Fibroblast of villous mesenchyme (primary cell): ENCODE results near the gene PPP1R14D. TPM values are rescaled to one million over a fixed set of nuclear protein-coding genes. Genes with fewer than 3 reads are reported as not detected.

Experiments
- DNase-seq: peaks from one replicate; pipeline ENCODE4 v3.0.0-alpha.2; 2010; ENCODE audit warnings: low read depth
- H3K4me3 ChIP-seq: 2 replicates; pipeline ENCODE4 v1.5.1; 2011; ENCODE audit warnings: low read depth, mild to moderate bottlenecking, low read length
- total RNA-seq: library from RNA; depleted of rRNA; stranded (reverse); fragments of >200 nt; gene quantifications from 2 replicates; pipeline ENCODE4 v1.2.3, GENCODE V29; 2012
- TF ChIP-seq, protein P1 (sequence below): IDR thresholded peaks from 2 replicates; pipeline ENCODE4 v1.5.1; 2012; ENCODE audit warnings: low read depth, mild to moderate bottlenecking, low read length; ENCODE audit not compliant: insufficient read depth

PPP1R14D gene
- total RNA-seq, 1 donor = not detected

DNA sequence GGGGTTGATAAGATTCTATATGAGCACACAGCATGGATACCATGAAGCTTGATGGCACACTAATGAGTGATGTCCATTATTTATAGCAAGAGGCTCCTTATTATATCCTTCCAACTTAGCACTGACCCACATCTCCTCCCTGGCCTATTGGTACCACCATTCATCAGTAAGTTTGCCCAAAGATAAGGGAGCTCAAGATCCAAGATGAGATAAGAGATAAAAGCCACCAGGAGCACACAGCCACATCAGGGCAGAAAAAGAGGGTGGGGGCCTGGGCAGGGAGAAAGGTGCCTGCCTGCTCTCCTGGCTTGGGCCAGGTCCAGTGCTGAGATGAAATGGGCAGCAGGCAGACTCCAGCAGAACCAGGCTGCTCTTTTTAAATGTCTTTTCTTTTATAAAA is 4.4 kb upstream of the PPP1R14D start:
- TF ChIP-seq, protein P1, sequence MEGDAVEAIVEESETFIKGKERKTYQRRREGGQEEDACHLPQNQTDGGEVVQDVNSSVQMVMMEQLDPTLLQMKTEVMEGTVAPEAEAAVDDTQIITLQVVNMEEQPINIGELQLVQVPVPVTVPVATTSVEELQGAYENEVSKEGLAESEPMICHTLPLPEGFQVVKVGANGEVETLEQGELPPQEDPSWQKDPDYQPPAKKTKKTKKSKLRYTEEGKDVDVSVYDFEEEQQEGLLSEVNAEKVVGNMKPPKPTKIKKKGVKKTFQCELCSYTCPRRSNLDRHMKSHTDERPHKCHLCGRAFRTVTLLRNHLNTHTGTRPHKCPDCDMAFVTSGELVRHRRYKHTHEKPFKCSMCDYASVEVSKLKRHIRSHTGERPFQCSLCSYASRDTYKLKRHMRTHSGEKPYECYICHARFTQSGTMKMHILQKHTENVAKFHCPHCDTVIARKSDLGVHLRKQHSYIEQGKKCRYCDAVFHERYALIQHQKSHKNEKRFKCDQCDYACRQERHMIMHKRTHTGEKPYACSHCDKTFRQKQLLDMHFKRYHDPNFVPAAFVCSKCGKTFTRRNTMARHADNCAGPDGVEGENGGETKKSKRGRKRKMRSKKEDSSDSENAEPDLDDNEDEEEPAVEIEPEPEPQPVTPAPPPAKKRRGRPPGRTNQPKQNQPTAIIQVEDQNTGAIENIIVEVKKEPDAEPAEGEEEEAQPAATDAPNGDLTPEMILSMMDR = no peak
- H3K4me3 ChIP-seq = no peak overlapping the region

DNA sequence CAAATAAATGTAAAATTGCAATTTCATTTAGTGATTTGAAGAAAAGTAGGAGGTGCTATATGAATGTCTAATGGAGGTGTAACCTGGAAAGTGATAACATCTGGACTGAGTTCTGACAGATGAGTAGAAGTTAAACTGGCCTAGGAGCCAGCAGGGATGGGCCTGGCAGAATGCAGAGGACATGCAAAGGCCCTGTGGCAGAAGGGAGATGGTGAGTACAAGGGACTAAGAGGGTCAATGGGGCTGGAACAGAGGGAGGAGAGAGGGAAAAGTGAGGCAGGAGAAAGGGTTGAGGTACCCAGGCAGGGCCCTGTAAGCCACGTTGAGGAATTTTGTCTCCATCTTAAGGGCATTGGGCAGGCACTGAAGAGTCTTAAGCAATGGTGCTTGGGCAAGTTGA is 3.4 kb upstream of the PPP1R14D start:
- TF ChIP-seq, protein P1 = no peak
- no peak overlapping the region for H3K4me3 ChIP-seq
- no peak for DNase-seq

More for the DNA sequence above, 4.4 kb upstream of the PPP1R14D start:
- no peak for DNase-seq

DNA sequence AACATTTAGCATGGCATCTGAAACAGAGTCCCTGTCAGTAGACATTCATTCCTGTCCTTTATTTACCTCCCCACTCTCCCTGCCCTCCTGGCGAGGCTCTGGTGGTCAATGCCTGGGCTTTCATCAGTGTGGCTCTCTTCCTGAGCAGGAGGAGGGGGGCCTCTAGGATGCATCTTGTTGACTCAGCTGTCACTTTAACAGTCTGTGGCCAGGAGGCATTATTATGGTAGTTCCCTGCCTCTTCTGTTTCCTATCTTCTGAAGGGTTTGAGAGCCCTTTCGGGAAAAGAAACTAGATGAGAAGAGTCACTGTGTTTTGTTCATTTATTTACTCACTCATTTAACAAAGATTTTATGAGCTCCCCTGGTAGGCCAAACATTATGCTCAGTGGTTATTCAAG is 2.4 kb upstream of the PPP1R14D start:
- no peak for DNase-seq
- TF ChIP-seq, protein P1 = no peak
- H3K4me3 ChIP-seq = no peak overlapping the region

DNA sequence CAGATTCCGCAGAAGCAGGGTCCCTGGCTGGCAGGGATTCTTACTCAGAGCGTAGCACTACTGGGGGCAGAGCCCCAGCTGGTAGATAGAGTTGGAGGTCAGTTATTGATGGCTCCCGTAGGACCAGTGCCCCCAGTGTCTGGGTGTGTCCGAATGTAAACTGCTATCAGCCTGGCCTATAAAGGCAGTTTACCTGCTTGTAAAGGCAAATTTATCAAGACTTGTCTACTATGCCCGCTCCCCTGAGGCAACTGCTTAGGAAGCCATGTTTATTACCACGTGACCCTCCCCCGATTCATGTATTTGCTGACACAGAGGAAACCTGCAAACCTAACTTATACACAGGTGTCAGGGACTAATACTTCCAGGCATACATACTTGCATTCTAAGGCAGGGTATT is 607 bp upstream of the PPP1R14D start:
- no peak overlapping the region for H3K4me3 ChIP-seq
- no peak for DNase-seq
- TF ChIP-seq, protein P1 = no peak

DNA sequence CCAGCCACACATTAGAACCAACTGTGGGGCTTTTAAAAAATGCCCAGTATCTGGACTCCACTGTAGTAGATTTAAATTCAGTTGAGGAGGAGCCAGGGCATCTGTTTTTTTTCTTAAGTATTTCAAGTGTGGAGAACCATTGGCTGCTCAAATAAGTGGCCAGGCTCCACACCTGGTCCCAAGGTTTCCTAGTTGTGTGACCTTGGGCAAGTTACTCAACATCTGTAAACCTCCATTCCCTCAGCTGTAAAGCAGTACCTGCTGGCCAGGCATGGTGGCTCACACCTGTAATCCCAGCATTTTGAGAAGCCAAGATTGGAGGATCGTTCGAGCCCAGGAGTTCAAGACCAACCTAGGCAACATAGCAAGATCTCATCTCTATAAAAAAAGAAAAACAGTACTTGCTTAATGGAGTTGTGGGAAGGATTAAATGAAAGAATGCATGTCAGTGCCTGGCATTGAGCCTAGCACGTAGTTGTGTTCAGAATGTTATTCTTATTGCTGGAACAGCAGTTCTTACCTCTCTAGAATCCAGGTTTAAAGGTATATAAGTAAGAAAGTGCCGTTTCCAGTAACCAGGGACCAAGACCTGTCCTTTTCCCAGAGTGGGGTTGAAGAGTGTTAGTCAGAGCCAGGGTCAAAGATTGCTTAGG is 2.0 kb downstream of the PPP1R14D start:
- DNase-seq = no peak
- TF ChIP-seq, protein P1 = no peak
- no peak overlapping the region for H3K4me3 ChIP-seq

DNA sequence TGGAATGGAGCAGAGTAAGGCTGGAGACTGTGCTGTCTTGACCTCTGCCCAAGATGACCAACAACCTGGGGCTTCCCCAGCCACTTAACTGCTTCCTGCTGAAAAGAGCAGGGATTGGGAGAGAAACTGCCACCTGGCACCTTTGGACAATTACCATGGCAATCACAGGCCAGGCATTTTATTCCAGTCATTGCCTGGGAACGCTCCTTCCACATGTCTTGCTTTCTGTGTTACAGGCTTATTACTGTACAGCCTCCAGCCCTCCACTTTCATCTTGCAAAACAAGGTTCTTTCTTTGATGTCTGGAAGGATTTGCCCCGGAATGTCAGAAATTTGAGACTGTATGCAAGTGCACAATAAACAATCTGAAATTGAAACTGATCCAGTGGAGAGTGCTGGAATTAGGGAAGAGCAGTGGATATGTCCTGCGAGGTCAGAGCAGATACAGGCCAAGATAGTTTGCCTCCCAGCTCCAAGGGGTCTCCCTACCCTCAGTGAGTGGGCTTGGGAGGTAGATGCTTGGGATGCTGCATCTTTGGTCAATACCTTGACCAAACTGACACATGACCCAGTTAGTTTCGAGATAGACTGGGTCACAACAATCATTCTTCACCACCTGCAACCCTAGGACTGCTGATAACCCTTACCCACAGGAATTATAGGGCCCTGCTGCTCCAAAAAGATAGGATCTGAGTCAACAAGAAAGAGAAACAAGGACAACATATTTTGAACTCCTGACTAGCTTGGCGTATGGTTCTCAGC is 2.7 kb downstream of the PPP1R14D start:
- H3K4me3 ChIP-seq = no peak overlapping the region
- peak; percentile 81 for DNase-seq
- TF ChIP-seq, protein P1 = no peak
